ENCODE results near the gene PTPRE. TPM values are rescaled to one million over a fixed set of nuclear protein-coding genes. Genes with fewer than 3 reads are reported as not detected.

The PTPRE gene
- total and polyA plus RNA-seq, 4 donors, result 1.5 to 12.5 (median 3.7) TPM

DNA sequence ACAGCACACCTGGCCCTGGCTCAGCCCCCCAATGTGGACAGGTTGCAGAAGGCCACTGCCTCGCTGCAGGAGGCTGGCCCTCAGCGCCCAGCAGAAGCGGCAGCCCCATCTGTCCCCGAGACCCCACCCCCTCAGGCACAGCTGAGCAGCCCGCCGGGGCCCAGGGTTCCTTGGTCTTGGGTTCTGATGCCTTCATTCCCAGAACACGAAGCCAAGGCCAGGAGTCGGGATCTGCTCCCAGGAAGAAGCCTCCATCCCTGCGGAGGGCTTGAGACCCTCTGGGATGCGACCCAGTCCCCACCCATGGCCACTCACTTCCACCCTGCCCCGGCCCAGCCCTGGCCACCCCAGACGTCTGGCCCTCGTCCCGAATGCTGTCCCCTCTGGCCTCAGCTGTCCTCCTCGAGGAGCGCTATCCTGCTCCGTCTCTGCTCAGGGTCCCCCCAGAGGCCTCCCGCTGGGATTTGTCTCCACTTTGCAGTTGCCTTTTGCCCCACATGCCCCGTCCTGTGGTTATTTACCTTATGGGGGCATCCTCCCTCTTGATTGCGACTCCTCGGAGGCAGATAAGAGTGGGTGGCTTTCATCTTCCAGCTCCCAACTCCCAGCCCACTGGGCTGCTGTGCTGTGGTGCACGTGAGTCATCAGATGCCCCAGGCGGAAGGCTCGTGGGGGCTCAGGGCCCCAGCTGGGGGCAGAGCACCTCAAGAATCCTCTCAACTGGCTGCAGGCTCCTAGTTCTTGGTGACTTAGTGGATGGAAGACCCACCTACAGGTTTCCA, 121.8 kb downstream of the PTPRE start:
- WGBS, result 86% methylated on average over 24 of the region's 24 CpGs
- Histone ChIP-seq H3K27me3 (ENCODE audit: control insufficient read depth in 4 of 4, insufficient read depth in 4 of 4, low read length in 3 of 4) (no peaks in the 10 kb centered on the region), H3K9me3 (ENCODE audit: control insufficient read depth in 4 of 4, low read length in 3 of 4) (no peaks in the 10 kb centered on the region), H3K9ac (ENCODE audit: low read depth in 1 of 2, low read length in 2 of 2) (no peak overlapping the region), H3K4me3 (ENCODE audit: low read depth in 1 of 3, low read length in 3 of 3) (no peak overlapping the region), H3K27ac (ENCODE audit: low read depth in 1 of 2, low read length in 2 of 2) (no peak overlapping the region), H3K36me3 (ENCODE audit: control insufficient read depth in 4 of 4, insufficient read depth in 3 of 4, low read depth in 1 of 4, low read length in 3 of 4) (no peaks in the 10 kb centered on the region), H3K4me1 (ENCODE audit: control insufficient read depth in 4 of 4, insufficient read depth in 4 of 4, low read length in 3 of 4) (no peaks in the 10 kb centered on the region)
- DNase-seq (ENCODE audit: low spot score), result no peak
- TF ChIP-seq SP1 (IDR thresholded peaks at IDR 0.05), result no peak
- TF ChIP-seq, protein P1, sequence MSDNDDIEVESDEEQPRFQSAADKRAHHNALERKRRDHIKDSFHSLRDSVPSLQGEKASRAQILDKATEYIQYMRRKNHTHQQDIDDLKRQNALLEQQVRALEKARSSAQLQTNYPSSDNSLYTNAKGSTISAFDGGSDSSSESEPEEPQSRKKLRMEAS (IDR thresholded peaks at IDR 0.05), result no peak
- no peak for TF ChIP-seq FOXA2 (IDR thresholded peaks at IDR 0.05)
- no peak for TF ChIP-seq TAF1 (conservative IDR thresholded peaks at IDR 0.05)
- TF ChIP-seq HNF4A (conservative IDR thresholded peaks at IDR 0.05), result no peak
- TF ChIP-seq HNF4G (IDR thresholded peaks at IDR 0.05), result no peak

DNA sequence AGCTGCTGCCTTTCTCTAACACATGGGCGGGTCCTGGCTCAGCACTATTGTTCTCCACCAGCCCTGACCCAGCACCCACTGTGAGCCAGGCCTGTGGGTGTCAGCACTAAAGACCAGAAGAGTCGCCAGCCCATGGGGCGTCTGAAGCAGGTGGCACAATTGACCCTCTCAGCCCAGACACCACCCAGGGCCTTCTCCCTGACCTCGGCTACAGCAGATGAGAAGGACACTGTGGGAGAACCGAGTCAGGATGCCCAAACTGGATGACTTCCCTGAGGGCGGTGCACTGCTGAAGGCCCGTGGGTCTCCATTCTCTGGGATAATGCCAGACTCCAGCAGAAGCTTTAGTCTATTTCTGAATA, 122.4 kb downstream of the PTPRE start:
- TF ChIP-seq, protein P2, sequence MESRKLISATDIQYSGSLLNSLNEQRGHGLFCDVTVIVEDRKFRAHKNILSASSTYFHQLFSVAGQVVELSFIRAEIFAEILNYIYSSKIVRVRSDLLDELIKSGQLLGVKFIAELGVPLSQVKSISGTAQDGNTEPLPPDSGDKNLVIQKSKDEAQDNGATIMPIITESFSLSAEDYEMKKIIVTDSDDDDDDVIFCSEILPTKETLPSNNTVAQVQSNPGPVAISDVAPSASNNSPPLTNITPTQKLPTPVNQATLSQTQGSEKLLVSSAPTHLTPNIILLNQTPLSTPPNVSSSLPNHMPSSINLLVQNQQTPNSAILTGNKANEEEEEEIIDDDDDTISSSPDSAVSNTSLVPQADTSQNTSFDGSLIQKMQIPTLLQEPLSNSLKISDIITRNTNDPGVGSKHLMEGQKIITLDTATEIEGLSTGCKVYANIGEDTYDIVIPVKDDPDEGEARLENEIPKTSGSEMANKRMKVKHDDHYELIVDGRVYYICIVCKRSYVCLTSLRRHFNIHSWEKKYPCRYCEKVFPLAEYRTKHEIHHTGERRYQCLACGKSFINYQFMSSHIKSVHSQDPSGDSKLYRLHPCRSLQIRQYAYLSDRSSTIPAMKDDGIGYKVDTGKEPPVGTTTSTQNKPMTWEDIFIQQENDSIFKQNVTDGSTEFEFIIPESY (IDR thresholded peaks at IDR 0.05), result no peak
- TF ChIP-seq, protein P3, sequence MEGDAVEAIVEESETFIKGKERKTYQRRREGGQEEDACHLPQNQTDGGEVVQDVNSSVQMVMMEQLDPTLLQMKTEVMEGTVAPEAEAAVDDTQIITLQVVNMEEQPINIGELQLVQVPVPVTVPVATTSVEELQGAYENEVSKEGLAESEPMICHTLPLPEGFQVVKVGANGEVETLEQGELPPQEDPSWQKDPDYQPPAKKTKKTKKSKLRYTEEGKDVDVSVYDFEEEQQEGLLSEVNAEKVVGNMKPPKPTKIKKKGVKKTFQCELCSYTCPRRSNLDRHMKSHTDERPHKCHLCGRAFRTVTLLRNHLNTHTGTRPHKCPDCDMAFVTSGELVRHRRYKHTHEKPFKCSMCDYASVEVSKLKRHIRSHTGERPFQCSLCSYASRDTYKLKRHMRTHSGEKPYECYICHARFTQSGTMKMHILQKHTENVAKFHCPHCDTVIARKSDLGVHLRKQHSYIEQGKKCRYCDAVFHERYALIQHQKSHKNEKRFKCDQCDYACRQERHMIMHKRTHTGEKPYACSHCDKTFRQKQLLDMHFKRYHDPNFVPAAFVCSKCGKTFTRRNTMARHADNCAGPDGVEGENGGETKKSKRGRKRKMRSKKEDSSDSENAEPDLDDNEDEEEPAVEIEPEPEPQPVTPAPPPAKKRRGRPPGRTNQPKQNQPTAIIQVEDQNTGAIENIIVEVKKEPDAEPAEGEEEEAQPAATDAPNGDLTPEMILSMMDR (IDR thresholded peaks at IDR 0.05; ENCODE audit: low read depth, low read length, missing input control), result no peak
- TF ChIP-seq, protein P1 (IDR thresholded peaks at IDR 0.05), result no peak
- TF ChIP-seq RXRA (IDR thresholded peaks at IDR 0.05) (no peak), SP1 (IDR thresholded peaks at IDR 0.05) (no peak), RAD21 (IDR thresholded peaks at IDR 0.05) (no peak), YY1 (IDR thresholded peaks at IDR 0.05) (no peak), HNF4G (IDR thresholded peaks at IDR 0.05) (no peak), JUND (IDR thresholded peaks at IDR 0.05) (no peak), TAF1 (conservative IDR thresholded peaks at IDR 0.05) (no peak), FOXA1 (IDR thresholded peaks at IDR 0.05) (no peak), FOXA2 (IDR thresholded peaks at IDR 0.05) (no peak), HNF4A (conservative IDR thresholded peaks at IDR 0.05) (no peak), NR2F2 (IDR thresholded peaks at IDR 0.05) (no peak), GABPA (IDR thresholded peaks at IDR 0.05 in 1 of 2, conservative IDR thresholded peaks at IDR 0.05 in 1 of 2) (no peak), ATF3 (IDR thresholded peaks at IDR 0.05) (no peak), EGR1 (IDR thresholded peaks at IDR 0.05; ENCODE audit: low read depth in 2 of 2) (no peak)
- TF ChIP-seq, protein P4, sequence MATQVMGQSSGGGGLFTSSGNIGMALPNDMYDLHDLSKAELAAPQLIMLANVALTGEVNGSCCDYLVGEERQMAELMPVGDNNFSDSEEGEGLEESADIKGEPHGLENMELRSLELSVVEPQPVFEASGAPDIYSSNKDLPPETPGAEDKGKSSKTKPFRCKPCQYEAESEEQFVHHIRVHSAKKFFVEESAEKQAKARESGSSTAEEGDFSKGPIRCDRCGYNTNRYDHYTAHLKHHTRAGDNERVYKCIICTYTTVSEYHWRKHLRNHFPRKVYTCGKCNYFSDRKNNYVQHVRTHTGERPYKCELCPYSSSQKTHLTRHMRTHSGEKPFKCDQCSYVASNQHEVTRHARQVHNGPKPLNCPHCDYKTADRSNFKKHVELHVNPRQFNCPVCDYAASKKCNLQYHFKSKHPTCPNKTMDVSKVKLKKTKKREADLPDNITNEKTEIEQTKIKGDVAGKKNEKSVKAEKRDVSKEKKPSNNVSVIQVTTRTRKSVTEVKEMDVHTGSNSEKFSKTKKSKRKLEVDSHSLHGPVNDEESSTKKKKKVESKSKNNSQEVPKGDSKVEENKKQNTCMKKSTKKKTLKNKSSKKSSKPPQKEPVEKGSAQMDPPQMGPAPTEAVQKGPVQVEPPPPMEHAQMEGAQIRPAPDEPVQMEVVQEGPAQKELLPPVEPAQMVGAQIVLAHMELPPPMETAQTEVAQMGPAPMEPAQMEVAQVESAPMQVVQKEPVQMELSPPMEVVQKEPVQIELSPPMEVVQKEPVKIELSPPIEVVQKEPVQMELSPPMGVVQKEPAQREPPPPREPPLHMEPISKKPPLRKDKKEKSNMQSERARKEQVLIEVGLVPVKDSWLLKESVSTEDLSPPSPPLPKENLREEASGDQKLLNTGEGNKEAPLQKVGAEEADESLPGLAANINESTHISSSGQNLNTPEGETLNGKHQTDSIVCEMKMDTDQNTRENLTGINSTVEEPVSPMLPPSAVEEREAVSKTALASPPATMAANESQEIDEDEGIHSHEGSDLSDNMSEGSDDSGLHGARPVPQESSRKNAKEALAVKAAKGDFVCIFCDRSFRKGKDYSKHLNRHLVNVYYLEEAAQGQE (IDR thresholded peaks at IDR 0.05), result no peak

More for the DNA sequence above, 122.4 kb downstream of the PTPRE start:
- Histone ChIP-seq H3K9ac (ENCODE audit: low read depth in 1 of 2, low read length in 2 of 2) (no peak overlapping the region), H3K4me1 (ENCODE audit: control insufficient read depth in 4 of 4, insufficient read depth in 4 of 4, low read length in 3 of 4) (no peaks in the 10 kb centered on the region), H3K4me3 (ENCODE audit: low read depth in 1 of 3, low read length in 3 of 3) (no peak overlapping the region), H3K27ac (ENCODE audit: low read depth in 1 of 2, low read length in 2 of 2) (no peak overlapping the region), H3K9me3 (ENCODE audit: control insufficient read depth in 4 of 4, low read length in 3 of 4) (no peaks in the 10 kb centered on the region), H3K36me3 (ENCODE audit: control insufficient read depth in 4 of 4, insufficient read depth in 3 of 4, low read depth in 1 of 4, low read length in 3 of 4) (no peaks in the 10 kb centered on the region), H3K27me3 (ENCODE audit: control insufficient read depth in 4 of 4, insufficient read depth in 4 of 4, low read length in 3 of 4) (no peaks in the 10 kb centered on the region)
- no peak for DNase-seq (ENCODE audit: low spot score)
- 81% methylated on average over 7 of the region's 7 CpGs for WGBS

Data from liver (tissue), 9 donors.